Endothelial cell of umbilical vein (primary cell): ENCODE measurements around the gene TANGO2. TPM values are rescaled to one million over a fixed set of nuclear protein-coding genes. Genes with fewer than 3 reads are reported as not detected.

Experiments used
- BruUV-seq: library from RNA; stranded (reverse); fragments of 400-500 nt; replicated peaks from 2 replicates; lab custom pipeline; 2021; lab: Mats Ljungman, UMichigan
- CTCF ChIA-PET: fragments of 300-600, 350-600 bp; sonication (Branson Sonifier 250); formaldehyde crosslinking; loops from one replicate; lab custom pipeline; 2021; ENCODE audit warnings: antibody characterized with exemption, inconsistent platforms; lab: Charles Lee
- POLR2A ChIA-PET: fragments of 300-600, 350-600 bp; sonication (Branson Sonifier 250); formaldehyde crosslinking; loops from one replicate; lab custom pipeline; 2021; ENCODE audit warnings: antibody characterized with exemption, inconsistent platforms; lab: Charles Lee
- DNase-seq: peaks from one replicate; pipeline ENCODE4 v3.0.0-alpha.2; 2011; ENCODE audit warnings: low read depth, low spot score
- FAIRE-seq: peaks from 2 replicates; lab custom pipeline; 2011; peaks lifted over from hg19 to GRCh38; lab: Jason Lieb, UNC
- H2AFZ ChIP-seq: 2 replicates; pipeline ENCODE4 v1.6.0; 2012; ENCODE audit warnings: low read depth, low read length, control low read depth, inconsistent platforms
- H3K27ac ChIP-seq: 2 replicates; pipeline ENCODE4 v1.5.1; 2011; ENCODE audit warnings: low read depth, mild to moderate bottlenecking, control low read depth, low read length, moderate library complexity; ENCODE audit not compliant: insufficient read depth
- H3K27me3 ChIP-seq, 2 experiments: 2 replicates each; pipeline versions ENCODE4 v1.6.0 to v1.6.1; 2011; ENCODE audit warnings: low read length in 2 of 2, mixed read lengths in 1 of 2; ENCODE audit not compliant: control insufficient read depth in 2 of 2, insufficient read depth in 2 of 2
- H3K36me3 ChIP-seq, 2 experiments: 2 replicates in 1 of 2; 3 replicates in 1 of 2; pipeline ENCODE4 v1.5.1; 2011; ENCODE audit warnings: low read length in 2 of 2, mild to moderate bottlenecking in 1 of 2, moderate library complexity in 1 of 2; ENCODE audit not compliant: control insufficient read depth in 2 of 2, insufficient read depth in 2 of 2; ENCODE audit errors: extremely low read depth in 1 of 2
- H3K4me1 ChIP-seq: 3 replicates; pipeline ENCODE4 v1.5.1; 2011; ENCODE audit warnings: mild to moderate bottlenecking, low read length; ENCODE audit not compliant: control insufficient read depth, insufficient read depth; ENCODE audit errors: extremely low read depth
- H3K4me2 ChIP-seq: 2 replicates; pipeline ENCODE4 v1.6.1; 2011; ENCODE audit warnings: low read length, control low read depth, mixed read lengths; ENCODE audit not compliant: insufficient read depth
- H3K4me3 ChIP-seq, 3 experiments: fragments of 200-600 bp in 1 of 3; sonication (generic), shearing (Covaris generic) in 1 of 3; replicated peaks in 1 of 3; 2 replicates each; pipeline ENCODE4 v1.5.1; 2011 to 2016; ENCODE audit warnings: control low read depth in 3 of 3, low read length in 3 of 3, mild to moderate bottlenecking in 2 of 3, inconsistent platforms in 1 of 3, low read depth in 1 of 3, moderate library complexity in 1 of 3; ENCODE audit not compliant: insufficient read depth in 1 of 3
- H3K79me2 ChIP-seq: 2 replicates; pipeline ENCODE4 v1.6.0; 2012; ENCODE audit warnings: low read length, inconsistent platforms; ENCODE audit not compliant: control insufficient read depth, insufficient read depth
- H3K9ac ChIP-seq: replicated peaks from 2 replicates; pipeline ENCODE3; 2011; ENCODE audit warnings: low read length, control low read depth; ENCODE audit not compliant: insufficient read depth; ENCODE audit errors: extremely low read depth
- H3K9me1 ChIP-seq: replicated peaks from 3 replicates; pipeline ENCODE4 v1.6.0; 2011; ENCODE audit warnings: mild to moderate bottlenecking, low read length; ENCODE audit not compliant: control insufficient read depth, insufficient read depth; ENCODE audit errors: extremely low read depth
- H3K9me3 ChIP-seq: replicated peaks from 2 replicates; pipeline ENCODE4 v1.5.1; 2012; ENCODE audit warnings: low read length, inconsistent platforms; ENCODE audit not compliant: control insufficient read depth, insufficient read depth
- H4K20me1 ChIP-seq: replicated peaks from 2 replicates; pipeline ENCODE3; 2011; ENCODE audit warnings: mild to moderate bottlenecking, low read length; ENCODE audit not compliant: control insufficient read depth, insufficient read depth; ENCODE audit errors: extremely low read depth
- CTCF ChIP-seq, 2 donors: IDR thresholded peaks; 1 replicate in 1 of 2; 2 replicates in 1 of 2; pipeline ENCODE4 v1.5.1; 2011; ENCODE audit warnings: low read length in 2 of 2, mild to moderate bottlenecking in 2 of 2, moderate library complexity in 2 of 2, control low read depth in 1 of 2, inconsistent platforms in 1 of 2, low read depth in 1 of 2; ENCODE audit not compliant: insufficient read depth in 1 of 2; ENCODE audit errors: extremely low read depth in 1 of 2
- EZH2 ChIP-seq: IDR thresholded peaks from 2 replicates; pipeline ENCODE4 v1.6.1; 2012; ENCODE audit warnings: borderline replicate concordance, low read depth, mild to moderate bottlenecking, moderate library complexity, low read length, inconsistent platforms; ENCODE audit not compliant: severe bottlenecking
- FOS ChIP-seq: IDR thresholded peaks from 2 replicates; pipeline ENCODE4 v1.6.1; 2011; ENCODE audit warnings: mild to moderate bottlenecking, low read length, moderate library complexity, borderline replicate concordance; ENCODE audit not compliant: insufficient read depth
- GATA2 ChIP-seq: IDR thresholded peaks from 2 replicates; pipeline ENCODE4 v1.7.0; 2011; ENCODE audit warnings: low read depth, mild to moderate bottlenecking, moderate library complexity, mixed read lengths, low read length; ENCODE audit not compliant: insufficient read length, insufficient read depth
- MAX ChIP-seq: IDR thresholded peaks from 2 replicates; pipeline ENCODE4 v1.6.1; 2011; ENCODE audit not compliant: insufficient read depth, insufficient read length
- MYC ChIP-seq: IDR thresholded peaks from one replicate; pipeline ENCODE4 v1.6.1; 2011; ENCODE audit warnings: mild to moderate bottlenecking, low read depth, low read length
- POLR2AphosphoS5 ChIP-seq: IDR thresholded peaks from 2 replicates; pipeline ENCODE4 v1.6.1; 2012; ENCODE audit warnings: low read depth, mild to moderate bottlenecking, control low read depth, low read length, moderate library complexity; ENCODE audit not compliant: insufficient read depth
- dilution Hi-C: fragments of 300-500 bp; cut with MboI; formaldehyde crosslinking; loops from one replicate; pipeline ENCODE4 v1.15.0; 2019; ENCODE audit warnings: low sequenced_read_pairs; ENCODE audit not compliant: extremely low pct_ligation_motif_present
- intact Hi-C: fragments of 100-400 bp; cut with micrococcal nuclease; formaldehyde crosslinking; loops from one replicate; pipeline ENCODE4 v1.10.0; 2022
- polyA plus RNA-seq, 4 experiments: library from polyadenylated mRNA; depleted of rRNA in 3 of 4; stranded (reverse) in 3 of 4; unstranded in 1 of 4; fragments of >200 nt; gene quantifications; 2 replicates each; pipeline versions ENCODE4 v1.2.1 to v1.2.3, GENCODE V29; 2011 to 2012; ENCODE audit warnings: missing spikeins in 1 of 4
- total RNA-seq: library from RNA; stranded (reverse); gene quantifications from 2 replicates; pipeline ENCODE4 v1.2.3, GENCODE V29; 2021

Gene TANGO2
- total and polyA plus RNA-seq, 2 donors (not counting 3 experiments of a cell fraction or from before 2014, with no cell fraction given): 40.0 to 49.3 TPM

- ChIA-PET POLR2A (no interaction called here), CTCF (no interaction called here)
- intact Hi-C loops: no loop called here
- dilution Hi-C loops: no loop called here
- Histone ChIP-seq H2AFZ (no peak overlapping the region), H4K20me1 (no peaks in the 10 kb centered on the region), H3K9ac (no peak overlapping the region), H3K36me3 (peaks cover 14 to 30% of the 10 kb centered on the region in 2 experiments), H3K27me3 (no peaks in the 10 kb centered on the region), H3K4me3 (no peak overlapping the region), H3K4me2 (no peak overlapping the region), H3K9me3 (no peaks in the 10 kb centered on the region), H3K79me2 (peaks cover 46% of the 10 kb centered on the region), H3K27ac (no peak overlapping the region), H3K9me1 (no peaks in the 10 kb centered on the region), H3K4me1 (peaks cover 22% of the 10 kb centered on the region)
- FAIRE-seq (no peak), DNase-seq (no peak)
- no TSS peak for BruUV-seq
- TF ChIP-seq CTCF (IDR thresholded peaks at IDR 0.05; ENCODE audit: extremely low read depth in 1 of 2, insufficient read depth in 1 of 2, low read depth in 1 of 2, low read length in 2 of 2) (no peak), MYC (no peak), POLR2AphosphoS5 (no peak), FOS (no peak), EZH2 (no peak), GATA2 (no peak), MAX (no peak)
These were observed 93.9 kb downstream of the TANGO2 start for GRCh38 chr22:20114506-20115475.
